Activated T-helper 1 cell treated with anti-CD3 and anti-CD28 coated beads, Interleukin-2, amount 50 U/mL, for 16 hours (primary cell): Measurements from ENCODE around the gene PLAC8.
"Not testable (repeated sequence)": the region's sequence is repeated elsewhere in the genome, so short reads cannot be mapped to it uniquely, and the experiment has no call there.

Experiments used
- DNase-seq, 2 donors: peaks; one replicate each; pipeline ENCODE4 v3.0.0-alpha.2; 2020; ENCODE audit warnings: low read depth in 1 of 2, low spot score in 1 of 2

PLAC8 gene

GRCh38 chr4:83112678-83113428 lies 1.7 kb downstream of the PLAC8 start:
- no peak for DNase-seq

- DNase-seq = no peak
Observed at GRCh38 chr4:83112231-83112630, 2.3 kb downstream of the PLAC8 start.

- not testable (repeated sequence) for DNase-seq
Observed at GRCh38 chr4:83111751-83112141, 2.8 kb downstream of the PLAC8 start.

- no peak for DNase-seq
Observed at GRCh38 chr4:83110970-83111750, 3.4 kb downstream of the PLAC8 start.

- DNase-seq = peak; percentile 78 to 81
Observed at GRCh38 chr4:83110223-83110945, 4.1 kb downstream of the PLAC8 start.

GRCh38 chr4:83109480-83110222 lies 4.9 kb downstream of the PLAC8 start:
- DNase-seq = peak in 1 of 2 donors; percentile 33

GRCh38 chr4:83108101-83108861 lies 6.2 kb downstream of the PLAC8 start:
- no peak for DNase-seq

GRCh38 chr4:83107631-83108030 lies 6.9 kb downstream of the PLAC8 start:
- DNase-seq = no peak

- DNase-seq = no peak
Observed at GRCh38 chr4:83104991-83105390, 9.5 kb downstream of the PLAC8 start.

- no peak for DNase-seq
Observed at GRCh38 chr4:83096397-83096796, 18.1 kb downstream of the PLAC8 start.

- no peak for DNase-seq
Observed at GRCh38 chr4:83093060-83093640, 21.4 kb downstream of the PLAC8 start.

GRCh38 chr4:83089410-83090157 lies 24.9 kb downstream of the PLAC8 start:
- DNase-seq = no peak

- DNase-seq = not testable (repeated sequence)
Observed at GRCh38 chr4:83084956-83085355, 29.6 kb downstream of the PLAC8 start.

- peak in 1 of 2 donors; percentile 39 for DNase-seq
Observed at GRCh38 chr4:83083925-83084475, 30.5 kb downstream of the PLAC8 start.

GRCh38 chr4:83082777-83083176 lies 31.8 kb downstream of the PLAC8 start:
- DNase-seq = no peak

GRCh38 chr4:83080561-83080960 lies 34.0 kb downstream of the PLAC8 start:
- no peak for DNase-seq

GRCh38 chr4:83075311-83076095 lies 39.0 kb downstream of the PLAC8 start:
- DNase-seq = no peak

- DNase-seq = not testable (repeated sequence)
Observed at GRCh38 chr4:83074783-83075182, 39.7 kb downstream of the PLAC8 start.
